ENCODE data around the gene TEP1. TPM values are rescaled to one million over a fixed set of nuclear protein-coding genes. Genes with fewer than 3 reads are reported as not detected.
A peak's percentile ranks its signal among the peaks of the same experiment; 100 is the strongest.

TEP1 gene
- 10 to 100 TPM; 22.9 to 38.8 (median 27.8) TPM for total RNA-seq

DNA sequence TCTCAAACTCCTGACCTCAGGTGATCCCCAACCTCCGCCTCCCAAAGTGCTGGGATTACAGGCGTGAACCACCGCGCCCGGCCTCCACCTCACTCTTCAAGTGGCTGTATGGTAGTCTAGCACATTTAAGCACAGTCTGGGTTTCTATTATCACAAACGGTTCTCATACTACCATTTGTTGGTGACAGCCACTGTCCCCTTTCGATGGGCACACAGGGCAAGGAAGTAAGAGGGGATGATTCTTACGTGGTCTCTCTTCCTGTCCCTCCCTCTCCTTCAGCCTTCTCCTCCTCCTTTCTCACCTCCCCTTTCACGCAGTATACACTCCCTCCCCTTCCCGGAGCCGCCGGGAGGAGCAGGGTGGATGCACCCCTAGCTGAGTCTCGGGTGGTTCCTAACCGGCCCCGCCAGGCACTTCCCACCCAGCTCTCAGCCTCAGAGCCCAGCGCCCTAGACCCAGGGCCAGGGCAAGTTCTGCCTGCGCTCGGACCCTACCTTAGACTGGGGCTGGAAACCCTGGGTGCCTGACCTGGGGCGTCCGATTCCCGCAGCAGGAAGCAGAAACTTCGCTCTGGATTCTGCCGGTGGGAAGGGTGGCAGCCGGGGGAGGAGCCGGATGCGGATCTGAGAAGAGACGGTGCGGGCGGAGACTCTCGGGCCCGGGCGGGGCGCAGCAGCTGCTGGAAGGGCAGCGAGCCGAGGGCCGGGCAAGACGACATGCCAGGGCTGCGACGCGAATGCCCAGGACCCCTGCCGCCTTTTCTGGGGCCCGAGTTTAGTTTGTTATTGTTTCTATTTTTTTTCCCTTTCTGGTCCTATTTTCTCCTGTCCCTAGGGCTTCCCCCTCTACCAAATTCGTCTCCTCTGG is at the start of gene TEP1:
TSS of gene TEP1 (minus strand) at position 626 of the 868 bp plus-strand sequence. CDS start 5,062 bp downstream, outside the sequence.
- DNase-seq (ENCODE audit: low spot score) (peak; percentile 66), ATAC-seq (ENCODE audit: low FRiP score) (peak; percentile 97)
- TF ChIP-seq, protein P1, sequence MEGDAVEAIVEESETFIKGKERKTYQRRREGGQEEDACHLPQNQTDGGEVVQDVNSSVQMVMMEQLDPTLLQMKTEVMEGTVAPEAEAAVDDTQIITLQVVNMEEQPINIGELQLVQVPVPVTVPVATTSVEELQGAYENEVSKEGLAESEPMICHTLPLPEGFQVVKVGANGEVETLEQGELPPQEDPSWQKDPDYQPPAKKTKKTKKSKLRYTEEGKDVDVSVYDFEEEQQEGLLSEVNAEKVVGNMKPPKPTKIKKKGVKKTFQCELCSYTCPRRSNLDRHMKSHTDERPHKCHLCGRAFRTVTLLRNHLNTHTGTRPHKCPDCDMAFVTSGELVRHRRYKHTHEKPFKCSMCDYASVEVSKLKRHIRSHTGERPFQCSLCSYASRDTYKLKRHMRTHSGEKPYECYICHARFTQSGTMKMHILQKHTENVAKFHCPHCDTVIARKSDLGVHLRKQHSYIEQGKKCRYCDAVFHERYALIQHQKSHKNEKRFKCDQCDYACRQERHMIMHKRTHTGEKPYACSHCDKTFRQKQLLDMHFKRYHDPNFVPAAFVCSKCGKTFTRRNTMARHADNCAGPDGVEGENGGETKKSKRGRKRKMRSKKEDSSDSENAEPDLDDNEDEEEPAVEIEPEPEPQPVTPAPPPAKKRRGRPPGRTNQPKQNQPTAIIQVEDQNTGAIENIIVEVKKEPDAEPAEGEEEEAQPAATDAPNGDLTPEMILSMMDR (IDR thresholded peaks at IDR 0.05), result no peak

DNA sequence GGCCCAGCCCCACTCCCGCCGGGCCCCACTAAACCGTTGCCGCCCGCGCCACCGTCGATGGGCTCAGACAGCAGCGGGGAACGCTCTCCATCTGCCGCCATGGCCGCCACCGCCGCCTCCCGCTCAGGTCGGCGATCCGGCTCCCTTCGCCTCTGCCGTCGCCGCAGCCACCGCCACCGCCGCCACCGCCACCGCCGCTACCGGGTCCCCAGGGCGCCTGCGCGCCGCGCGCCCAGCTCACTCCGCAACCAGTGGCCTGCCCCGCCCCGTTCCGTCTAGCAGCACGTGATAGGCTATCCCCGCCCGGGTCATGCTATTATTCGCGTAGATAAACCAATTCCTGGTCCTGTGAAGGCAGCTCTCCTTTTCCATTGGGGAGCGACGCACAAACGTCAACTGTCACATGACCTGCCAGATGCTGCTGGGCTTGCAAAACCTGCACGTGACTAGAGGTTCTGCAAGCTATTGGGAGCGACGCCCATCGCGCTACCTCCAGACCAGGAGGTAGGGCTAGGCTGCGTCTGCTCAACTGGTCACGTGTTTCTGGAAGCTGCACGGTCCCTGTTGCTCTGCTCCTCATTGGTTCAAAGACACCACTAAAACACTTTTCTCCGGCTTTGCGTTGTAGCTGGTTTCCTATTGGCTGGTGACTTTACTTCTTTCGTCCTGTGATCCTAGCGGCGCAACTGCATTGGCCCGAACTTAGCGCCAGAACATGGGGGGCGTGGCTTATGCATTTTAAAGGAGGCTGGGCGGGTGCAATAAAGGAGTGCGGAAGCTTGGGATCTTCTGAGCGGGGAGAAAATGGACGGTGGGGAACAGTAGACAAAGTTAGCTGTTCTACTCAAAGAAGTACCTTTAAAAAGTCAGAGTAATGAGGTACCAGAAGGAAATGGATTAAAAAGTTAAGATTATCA is 48.2 kb upstream of the TEP1 start, which contains the start of gene PIP4P1:
TSS of gene PIP4P1 (minus strand) at position 210 of the 917 bp plus-strand sequence. CDS start at position 101, 109 bp downstream.
- DNase-seq (ENCODE audit: low spot score) (peak; percentile 97), ATAC-seq (ENCODE audit: low FRiP score) (peak; percentile 100)
- TF ChIP-seq, protein P1 (IDR thresholded peaks at IDR 0.05), result no peak

DNA sequence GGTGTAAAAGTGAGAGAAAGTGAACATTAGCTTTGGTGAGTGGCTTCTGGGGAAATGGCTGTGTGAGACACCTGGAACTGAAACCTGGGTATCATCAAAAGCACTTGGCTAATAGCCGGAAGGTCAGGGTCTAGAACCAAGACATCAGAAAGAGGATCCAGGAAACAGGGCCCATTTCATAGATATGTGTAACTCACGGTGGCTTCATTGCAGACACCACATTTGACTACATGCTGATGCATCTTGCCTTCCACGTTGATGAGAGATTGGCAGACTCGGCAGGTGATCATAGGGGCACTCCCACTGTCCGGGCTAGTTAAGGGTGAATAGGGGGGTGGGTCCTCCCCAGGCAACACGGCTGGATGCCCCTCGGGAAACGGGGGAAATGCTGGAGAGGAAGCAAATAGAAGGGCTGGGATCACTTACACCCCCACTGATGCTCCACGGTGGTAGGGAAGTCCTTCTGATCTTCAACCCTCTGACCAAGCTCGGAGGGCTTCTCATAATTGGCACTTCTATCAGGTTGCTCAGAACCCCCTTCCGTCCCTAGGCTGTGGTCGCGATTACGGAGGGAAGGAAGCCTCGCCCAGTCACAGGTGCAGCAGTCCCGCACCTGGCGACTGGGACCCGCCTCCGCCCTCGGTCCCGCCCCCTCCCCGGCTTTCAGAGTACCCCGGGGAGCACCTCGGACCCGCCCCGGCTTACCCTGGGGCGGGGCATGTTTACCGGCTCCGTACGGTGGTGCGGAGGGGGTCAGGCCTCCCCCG is 47.3 kb upstream of the TEP1 start:
- peak; percentile 19 for ATAC-seq (ENCODE audit: low FRiP score)
- TF ChIP-seq, protein P1 (IDR thresholded peaks at IDR 0.05), result no peak
- no peak for DNase-seq (ENCODE audit: low spot score)

DNA sequence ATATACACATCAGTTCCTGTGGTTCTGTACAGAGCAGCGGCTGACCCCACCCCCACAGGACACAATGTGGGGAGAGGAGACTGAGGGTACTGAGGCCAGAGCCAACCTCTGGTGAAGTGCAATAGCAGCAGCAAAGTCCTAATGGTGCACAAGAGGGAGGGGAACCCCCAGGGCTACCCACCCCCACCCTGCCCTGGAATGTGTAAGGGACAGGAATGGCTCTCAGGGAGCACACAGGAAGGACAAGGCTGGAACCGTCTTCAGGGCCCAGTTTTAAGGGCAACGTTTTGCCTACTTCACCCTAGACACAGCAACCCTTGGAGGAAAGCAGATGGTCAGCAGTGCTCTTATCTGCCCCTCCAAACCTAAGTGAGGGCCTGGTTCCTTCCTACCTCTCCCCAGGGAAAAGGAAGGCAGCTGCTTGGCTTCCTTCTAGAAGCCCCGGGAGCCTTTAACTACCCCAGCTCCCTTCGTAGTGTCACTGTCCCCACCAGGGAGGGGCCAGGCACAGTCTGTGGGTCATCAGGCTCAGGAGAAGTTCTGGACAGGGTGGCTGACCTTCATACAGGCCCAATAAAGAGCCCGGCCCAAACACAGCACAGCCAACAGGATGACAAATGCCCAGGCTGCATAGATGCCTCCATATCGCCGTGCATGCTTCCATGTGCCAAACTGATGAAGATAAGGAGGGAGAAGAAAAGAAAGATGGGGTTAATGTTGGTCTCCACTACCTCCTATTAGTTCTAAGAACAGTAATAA is 44.9 kb upstream of the TEP1 start:
- TF ChIP-seq, protein P1 (IDR thresholded peaks at IDR 0.05), result no peak
- DNase-seq (ENCODE audit: low spot score) (no peak), ATAC-seq (ENCODE audit: low FRiP score) (no peak)

DNA sequence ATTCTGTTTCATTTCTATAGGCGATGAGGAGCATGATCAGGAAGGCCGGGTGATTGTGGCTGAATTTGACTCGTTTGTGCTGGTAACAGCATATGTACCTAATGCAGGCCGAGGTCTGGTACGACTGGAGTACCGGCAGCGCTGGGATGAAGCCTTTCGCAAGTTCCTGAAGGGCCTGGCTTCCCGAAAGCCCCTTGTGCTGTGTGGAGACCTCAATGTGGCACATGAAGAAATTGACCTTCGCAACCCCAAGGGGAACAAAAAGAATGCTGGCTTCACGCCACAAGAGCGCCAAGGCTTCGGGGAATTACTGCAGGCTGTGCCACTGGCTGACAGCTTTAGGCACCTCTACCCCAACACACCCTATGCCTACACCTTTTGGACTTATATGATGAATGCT is 43.7 kb upstream of the TEP1 start:
- TF ChIP-seq, protein P1 (IDR thresholded peaks at IDR 0.05), result no peak
- no peak for ATAC-seq (ENCODE audit: low FRiP score)
- no peak for DNase-seq (ENCODE audit: low spot score)
